ENCODE measurements around the gene IQSEC1. TPM values are rescaled to one million over a fixed set of nuclear protein-coding genes. Genes with fewer than 3 reads are reported as not detected.

IQSEC1 gene
- total RNA-seq, 2 donors from 2014 or later = 57.5 to 63.9 TPM

DNA sequence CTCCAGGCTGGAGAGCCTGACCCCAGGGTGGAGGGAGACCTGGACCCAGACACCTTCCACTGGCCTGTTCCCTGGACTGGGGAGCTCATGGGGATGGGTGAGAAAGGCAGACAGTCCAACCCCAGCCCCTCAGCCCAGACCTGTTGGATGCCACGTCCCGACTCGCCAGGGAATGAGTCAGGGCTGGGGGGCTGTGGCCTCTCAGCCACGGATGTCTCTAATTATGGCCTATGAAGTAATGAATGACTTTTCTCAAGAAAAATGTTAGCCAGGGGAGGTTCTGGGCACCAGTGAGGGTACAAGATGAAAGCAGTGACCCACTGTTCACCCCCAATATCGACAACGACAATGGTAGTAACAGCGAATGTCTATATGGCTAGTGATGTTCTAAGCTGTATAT, 124.9 kb downstream of the IQSEC1 start:
- Histone ChIP-seq H3K27me3 (no peaks in the 10 kb centered on the region), H3K36me3 (no peaks in the 10 kb centered on the region), H3K9me3 (no peaks in the 10 kb centered on the region), H3K4me3 (no peak overlapping the region), H3K4me1 (peaks cover 0 to 89% of the 10 kb centered on the region in 2 donors), H3K27ac (peak overlapping the region in 1 of 2 donors; percentile 39)
- no peak for DNase-seq (ENCODE audit: low spot score)
- TF ChIP-seq, protein P1, sequence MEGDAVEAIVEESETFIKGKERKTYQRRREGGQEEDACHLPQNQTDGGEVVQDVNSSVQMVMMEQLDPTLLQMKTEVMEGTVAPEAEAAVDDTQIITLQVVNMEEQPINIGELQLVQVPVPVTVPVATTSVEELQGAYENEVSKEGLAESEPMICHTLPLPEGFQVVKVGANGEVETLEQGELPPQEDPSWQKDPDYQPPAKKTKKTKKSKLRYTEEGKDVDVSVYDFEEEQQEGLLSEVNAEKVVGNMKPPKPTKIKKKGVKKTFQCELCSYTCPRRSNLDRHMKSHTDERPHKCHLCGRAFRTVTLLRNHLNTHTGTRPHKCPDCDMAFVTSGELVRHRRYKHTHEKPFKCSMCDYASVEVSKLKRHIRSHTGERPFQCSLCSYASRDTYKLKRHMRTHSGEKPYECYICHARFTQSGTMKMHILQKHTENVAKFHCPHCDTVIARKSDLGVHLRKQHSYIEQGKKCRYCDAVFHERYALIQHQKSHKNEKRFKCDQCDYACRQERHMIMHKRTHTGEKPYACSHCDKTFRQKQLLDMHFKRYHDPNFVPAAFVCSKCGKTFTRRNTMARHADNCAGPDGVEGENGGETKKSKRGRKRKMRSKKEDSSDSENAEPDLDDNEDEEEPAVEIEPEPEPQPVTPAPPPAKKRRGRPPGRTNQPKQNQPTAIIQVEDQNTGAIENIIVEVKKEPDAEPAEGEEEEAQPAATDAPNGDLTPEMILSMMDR (IDR thresholded peaks at IDR 0.05) = no peak

DNA sequence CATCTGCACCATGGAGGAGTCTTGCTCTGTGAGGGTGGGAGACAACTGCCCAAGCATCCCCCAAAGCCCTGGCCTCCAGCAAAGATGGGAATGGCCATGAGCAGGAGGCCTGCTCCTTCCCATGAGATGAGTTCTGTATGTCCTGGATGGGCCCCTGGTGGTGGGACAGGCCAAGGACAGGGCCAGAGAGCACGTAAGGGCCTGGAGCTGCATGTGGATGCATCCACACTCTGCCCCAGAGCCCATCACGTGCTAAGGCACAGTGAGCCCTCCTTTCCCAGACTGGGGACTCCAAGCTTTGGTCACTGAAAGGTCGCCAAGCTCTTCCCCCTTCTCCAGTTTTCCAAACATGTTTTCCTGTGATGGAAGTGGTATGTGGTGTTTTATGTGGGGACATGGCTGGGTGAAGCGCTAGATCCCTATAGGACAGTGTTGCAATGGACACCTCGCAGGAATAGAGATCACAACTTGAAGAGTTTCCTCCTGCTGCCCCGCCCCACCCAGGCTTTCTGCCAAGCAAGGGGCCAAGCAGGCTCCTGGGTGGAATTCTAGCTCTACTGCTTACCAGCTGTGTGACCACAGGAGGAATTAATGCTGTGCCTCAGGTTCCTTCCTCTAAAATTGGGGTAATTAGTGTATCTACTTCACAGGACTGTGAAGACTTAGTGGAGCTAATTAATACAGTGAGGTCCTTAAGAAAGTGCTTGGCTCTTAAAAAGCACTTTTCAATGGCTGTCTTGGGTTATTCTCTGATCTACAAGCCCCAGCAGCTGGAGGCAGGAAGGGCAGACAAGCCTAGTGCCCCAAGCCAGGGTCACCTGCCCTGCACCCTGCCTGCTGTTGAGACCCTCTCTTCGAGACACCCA, 125.5 kb downstream of the IQSEC1 start:
- H3K4me1 ChIP-seq = peaks cover 0 to 89% of the 10 kb centered on the region in 2 donors
- TF ChIP-seq, protein P1 (IDR thresholded peaks at IDR 0.05) = peak in 1 of 2 donors; percentile 22
- no peaks in the 10 kb centered on the region for H3K36me3 ChIP-seq
- no peaks in the 10 kb centered on the region for H3K9me3 ChIP-seq
- H3K27me3 ChIP-seq = no peaks in the 10 kb centered on the region
- no peak for DNase-seq (ENCODE audit: low spot score)
- H3K4me3 ChIP-seq = no peak overlapping the region
- peak overlapping the region in 1 of 2 donors; percentile 39 for H3K27ac ChIP-seq

- Histone ChIP-seq H3K9me3 (no peaks in the 10 kb centered on the region), H3K27ac (peak overlapping the region in 1 of 2 donors; percentile 39), H3K4me1 (peaks cover 0 to 81% of the 10 kb centered on the region in 2 donors), H3K36me3 (no peaks in the 10 kb centered on the region), H3K27me3 (no peaks in the 10 kb centered on the region), H3K4me3 (no peak overlapping the region)
- no peak for DNase-seq (ENCODE audit: low spot score)
- TF ChIP-seq, protein P1 (IDR thresholded peaks at IDR 0.05) = no peak
These were observed 126.4 kb downstream of the IQSEC1 start for GRCh38 chr3:12946649-12947316.

GRCh38 chr3:12946251-12946648, 127.0 kb downstream of the IQSEC1 start:
- H3K4me1 ChIP-seq = peaks cover 0 to 80% of the 10 kb centered on the region in 2 donors
- no peak for DNase-seq (ENCODE audit: low spot score)
- TF ChIP-seq, protein P1 (IDR thresholded peaks at IDR 0.05) = no peak
- no peak overlapping the region for H3K4me3 ChIP-seq
- peak overlapping the region in 1 of 2 donors; percentile 39 for H3K27ac ChIP-seq
- peaks cover 4% of the 10 kb centered on the region for H3K36me3 ChIP-seq
- no peaks in the 10 kb centered on the region for H3K9me3 ChIP-seq
- H3K27me3 ChIP-seq = no peaks in the 10 kb centered on the region

DNA sequence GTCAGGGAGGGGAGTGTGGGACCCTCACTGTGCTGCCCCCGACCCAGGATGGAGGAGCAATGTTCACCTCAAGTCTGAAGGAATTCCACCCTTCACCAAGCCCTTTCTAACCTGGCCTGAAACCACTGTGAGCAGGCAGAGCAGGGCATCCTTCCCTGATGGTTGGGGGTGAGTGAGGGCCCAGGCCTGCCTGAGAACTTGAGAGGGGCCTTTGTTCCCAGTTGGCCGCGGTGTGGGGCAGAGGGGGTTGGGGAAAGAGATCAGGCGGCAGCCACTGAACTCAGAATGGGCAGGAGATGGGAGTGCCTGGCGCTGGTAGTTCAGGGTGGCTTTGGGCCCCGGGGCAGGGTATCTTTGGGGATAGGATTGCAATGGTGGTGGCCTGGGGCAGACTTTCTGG, 128.4 kb downstream of the IQSEC1 start:
- Histone ChIP-seq H3K36me3 (peaks cover 13% of the 10 kb centered on the region), H3K9me3 (no peaks in the 10 kb centered on the region), H3K4me3 (no peak overlapping the region), H3K4me1 (peaks cover 0 to 88% of the 10 kb centered on the region in 2 donors), H3K27me3 (no peaks in the 10 kb centered on the region), H3K27ac (peak overlapping the region in 1 of 2 donors; percentile 53)
- TF ChIP-seq, protein P1 (IDR thresholded peaks at IDR 0.05) = no peak
- no peak for DNase-seq (ENCODE audit: low spot score)
